HG03045 (cell line): ENCODE measurements around the gene FASN.
A peak's percentile ranks its signal among the peaks of the same experiment; 100 is the strongest.
"Not testable (repeated sequence)": the region's sequence is repeated elsewhere in the genome, so short reads cannot be mapped to it uniquely, and the experiment has no call there.

Experiments used
- ATAC-seq: cut with Tn5 transposase; IDR thresholded peaks from one replicate; pipeline ENCODE4 v1.9.1; 2021; ENCODE audit warnings: mild to moderate bottlenecking, moderate library complexity; ENCODE audit not compliant: unreplicated experiment

FASN gene

DNA sequence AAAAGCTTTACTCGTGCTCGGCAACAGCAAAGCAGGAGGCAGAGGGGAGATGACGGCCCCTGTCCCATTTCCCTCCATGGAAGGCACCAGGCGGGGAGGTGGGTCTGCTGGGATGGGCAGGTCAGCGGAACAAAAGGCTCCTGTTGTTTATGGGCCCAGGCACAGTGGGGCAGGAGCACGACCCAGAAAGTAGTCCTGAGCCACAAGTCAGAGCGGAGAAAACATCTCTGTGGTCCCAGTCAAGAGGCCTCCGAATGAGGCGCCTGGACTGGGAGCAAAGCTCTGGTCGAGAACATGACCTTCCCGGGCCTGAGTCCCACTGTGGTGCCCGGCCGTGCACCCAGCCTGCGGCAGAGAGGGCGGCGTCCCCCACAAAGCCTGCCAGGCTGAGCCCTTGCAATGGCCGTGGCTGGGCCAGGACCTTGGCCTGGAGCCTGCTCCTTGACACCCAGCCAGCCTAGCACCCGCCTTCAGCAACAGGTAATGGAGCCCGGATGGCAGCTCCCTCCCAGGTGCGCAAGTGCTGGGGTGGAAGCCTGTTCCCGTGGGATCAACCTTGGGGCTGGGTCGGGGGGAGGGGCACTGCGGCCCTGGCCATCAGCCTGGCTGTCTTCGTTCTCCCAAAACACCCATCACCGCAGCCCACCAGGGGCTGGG lies 50.0 kb downstream of the FASN start:
- ATAC-seq: no peak

DNA sequence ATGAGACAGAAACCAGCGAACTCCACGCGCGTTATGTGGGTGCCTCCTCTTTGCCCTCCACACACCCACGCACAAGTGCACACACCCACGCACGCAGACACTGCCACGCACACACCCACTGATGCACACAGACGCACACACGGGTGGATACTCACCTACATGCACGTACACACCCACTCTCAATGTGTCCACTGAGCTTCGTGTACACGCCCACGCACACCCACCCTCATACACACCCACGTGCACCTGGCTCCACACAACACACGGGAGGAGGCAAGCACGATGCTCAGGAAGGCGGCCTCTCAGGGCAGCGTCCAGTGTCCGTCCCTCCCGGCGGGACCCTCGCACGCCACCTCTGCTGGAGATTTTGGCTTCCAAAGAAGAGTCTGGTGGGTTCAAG lies 50.7 kb downstream of the FASN start:
- ATAC-seq: no peak

DNA sequence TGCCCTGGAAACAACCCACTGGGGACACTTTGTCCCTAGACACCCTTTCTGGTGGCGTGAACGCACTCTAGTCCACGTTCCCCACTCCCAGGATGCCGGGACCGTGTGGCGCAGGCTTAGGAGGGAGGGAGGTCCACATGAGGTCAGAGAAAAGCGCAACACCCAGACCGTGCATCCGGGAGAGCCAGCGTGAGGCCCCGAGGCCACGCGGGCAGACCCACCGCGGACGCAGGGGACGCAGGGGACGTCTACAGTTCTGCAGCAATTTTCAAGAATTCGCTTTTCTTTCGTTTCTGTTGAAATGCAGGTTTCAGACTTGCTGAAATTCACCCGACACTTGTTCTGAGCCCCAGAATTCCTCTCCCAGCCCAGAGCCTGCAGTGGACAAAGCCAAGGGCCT lies 51.1 kb downstream of the FASN start:
- ATAC-seq: no peak

DNA sequence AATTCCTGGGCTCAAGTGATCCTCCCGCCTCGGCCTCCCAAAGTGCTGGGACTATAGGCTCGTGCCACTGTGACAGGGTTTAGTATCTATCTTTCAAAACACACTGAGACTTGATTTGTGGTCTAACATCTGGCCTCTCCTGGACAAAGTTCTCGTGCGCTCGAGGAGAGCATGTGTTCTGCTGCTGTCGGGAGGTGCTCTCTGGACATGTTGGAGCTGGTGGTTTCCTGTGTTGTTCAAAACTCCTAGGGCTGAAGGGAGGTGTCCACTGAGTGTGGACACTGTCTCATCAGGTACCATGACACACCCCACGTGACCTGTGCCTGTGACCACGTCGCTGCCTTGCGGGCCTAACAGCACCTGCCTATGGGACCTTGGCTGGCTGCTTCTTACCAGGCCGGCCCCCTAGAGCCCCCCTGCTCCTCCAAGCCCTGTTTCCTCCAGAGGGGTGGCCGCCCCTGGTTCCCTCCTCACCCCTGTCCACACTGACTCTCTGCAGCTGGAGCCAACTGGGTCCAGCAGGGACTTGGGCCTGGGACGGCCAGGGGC lies 52.0 kb downstream of the FASN start:
- no peak for ATAC-seq

DNA sequence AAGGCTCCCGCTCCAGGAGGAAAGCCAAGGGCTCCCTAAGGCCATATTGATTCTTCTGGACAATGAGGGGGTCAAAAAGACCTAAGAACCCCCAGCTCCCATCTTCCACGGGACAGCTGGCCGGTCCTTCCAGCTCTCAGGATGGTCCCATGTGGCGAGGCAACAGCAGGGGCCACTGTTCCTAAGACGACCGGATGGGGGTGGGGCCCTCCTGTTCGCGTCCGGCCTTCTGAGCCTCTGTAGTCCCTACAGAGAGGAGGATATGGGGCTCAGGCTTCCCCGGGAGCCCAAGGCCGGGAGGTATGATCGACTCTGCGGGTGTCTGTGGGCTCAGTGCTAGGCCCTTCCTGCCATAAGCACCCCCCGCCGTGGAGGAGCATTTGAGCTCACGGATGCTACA lies 54.5 kb downstream of the FASN start:
- ATAC-seq: no peak

- no peak for ATAC-seq
Measured at GRCh38 chr17:82042649-82043048, 55.4 kb downstream of the FASN start.

DNA sequence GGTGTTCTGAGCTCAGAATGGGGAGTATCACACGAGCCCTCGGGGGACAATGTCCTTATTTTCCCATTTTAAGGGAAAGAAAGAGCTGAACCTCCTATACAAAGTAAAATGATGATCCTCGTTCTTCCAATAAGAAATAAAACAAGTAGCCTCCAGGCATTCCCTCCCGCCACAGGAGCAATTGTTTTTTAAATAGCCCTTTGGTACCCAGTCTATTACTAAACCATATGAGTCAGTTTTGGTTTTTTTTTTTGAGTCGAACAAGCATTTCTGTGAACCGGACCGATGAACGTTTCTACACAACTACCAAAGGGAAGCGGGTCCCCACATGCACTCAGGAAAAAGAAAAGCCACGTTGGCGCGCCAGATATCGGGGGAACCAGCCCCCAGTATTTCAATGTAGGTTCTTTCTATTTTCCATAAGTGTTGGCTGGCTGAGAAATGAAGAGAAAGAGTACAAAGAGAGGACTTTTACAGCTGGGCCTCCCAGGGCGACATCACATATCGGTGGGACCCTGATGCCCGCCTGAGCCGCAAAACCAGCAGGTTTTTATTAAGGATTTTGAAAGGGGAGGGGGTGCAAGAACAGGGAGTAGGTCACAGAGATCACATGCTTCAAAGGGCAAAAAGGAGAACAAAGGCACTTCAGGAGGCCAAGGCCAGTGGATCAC lies 56.8 kb downstream of the FASN start:
- no peak for ATAC-seq

DNA sequence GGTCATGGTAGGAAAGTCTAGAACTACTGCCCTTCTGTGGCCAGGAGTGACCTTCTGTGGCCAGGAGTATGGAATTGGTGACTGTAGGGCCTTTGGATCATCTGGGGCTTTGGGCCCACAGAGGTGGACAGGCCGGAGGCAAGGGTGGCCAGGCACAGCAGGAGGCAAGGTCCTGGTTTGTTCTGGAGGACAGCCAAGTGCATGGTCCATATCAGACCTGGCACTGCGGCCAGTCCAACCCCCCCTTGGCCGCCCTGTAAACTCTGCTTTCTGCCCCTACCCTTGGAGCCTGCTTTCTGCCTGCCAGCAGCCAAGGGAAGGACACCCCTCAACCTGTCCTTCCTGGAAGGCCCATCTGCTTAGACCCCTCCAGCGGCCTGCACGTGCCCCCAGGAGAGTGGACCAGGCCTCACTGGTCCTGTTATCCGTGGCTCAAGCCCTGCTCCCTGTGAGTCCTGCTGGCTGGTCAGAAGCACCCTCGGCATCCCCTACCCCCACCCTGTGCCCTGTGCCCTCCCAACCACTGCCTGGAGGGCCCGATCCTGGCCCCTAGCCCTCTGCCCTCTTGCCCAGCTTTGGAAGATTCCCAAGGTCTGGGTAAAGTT lies 58.2 kb downstream of the FASN start:
- ATAC-seq: no peak

DNA sequence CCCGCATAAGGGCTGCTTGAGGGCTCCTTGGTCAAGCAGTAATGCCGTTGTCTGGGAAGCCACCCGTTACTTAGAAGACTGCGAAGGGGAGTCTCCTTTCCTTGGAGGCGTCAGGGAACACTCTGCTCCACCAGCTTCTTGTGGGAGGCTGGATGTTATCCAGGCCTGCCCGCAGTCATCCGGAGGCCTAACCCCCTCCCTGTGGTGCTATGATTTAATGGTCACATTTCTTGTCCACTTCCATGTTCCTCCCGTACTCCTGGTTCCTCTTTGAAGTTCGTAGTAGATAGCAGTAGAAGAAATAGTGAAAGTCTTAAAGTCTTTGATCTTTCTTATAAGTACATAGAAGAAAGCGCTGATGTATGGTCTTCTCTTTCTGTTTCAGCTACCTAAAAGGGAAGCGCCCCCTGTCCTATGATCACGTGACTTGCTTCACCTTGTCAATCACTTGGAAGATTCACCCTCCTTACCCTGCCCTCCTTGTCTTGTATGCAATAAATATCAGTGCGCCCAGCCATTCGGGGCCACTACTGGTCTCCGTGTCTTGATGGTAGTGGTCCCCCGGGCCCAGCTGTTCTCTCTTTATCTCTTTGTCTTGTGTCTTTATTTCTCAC lies 59.1 kb downstream of the FASN start:
- not testable (repeated sequence) for ATAC-seq

GRCh38 chr17:82037889-82038195 lies 60.2 kb downstream of the FASN start:
- no peak for ATAC-seq

- ATAC-seq: peak; percentile 89
Measured at GRCh38 chr17:82037092-82037888, 60.7 kb downstream of the FASN start, which contains the start of gene DCXR. Gene DCXR (minus strand): TSS chr17:82037697. CDS start chr17:82037682, 15 bp downstream.

DNA sequence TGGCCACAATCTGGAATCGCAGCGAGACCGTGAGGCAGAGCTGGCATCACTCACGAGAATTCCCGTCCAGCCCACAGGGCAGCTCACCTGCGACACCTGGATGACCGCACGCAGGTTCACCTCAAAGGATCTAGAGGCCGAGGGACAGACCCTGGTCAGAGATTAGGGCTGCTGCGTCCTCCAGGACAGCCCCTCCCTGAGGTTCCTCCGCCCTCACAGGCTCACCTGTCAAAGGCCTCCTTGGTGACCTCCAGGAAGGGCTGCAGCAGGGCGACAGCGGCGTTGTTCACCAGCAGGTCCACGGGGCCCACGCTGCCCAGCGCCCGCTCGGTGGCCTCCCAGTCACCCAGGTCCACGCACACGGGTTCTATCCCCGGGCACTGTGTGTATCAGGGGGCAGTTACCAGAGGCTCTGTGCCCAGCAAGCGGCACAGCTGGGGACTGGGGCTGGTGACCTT lies 61.4 kb downstream of the FASN start:
- ATAC-seq: no peak

- ATAC-seq: no peak
Measured at GRCh38 chr17:82035956-82036633, 61.9 kb downstream of the FASN start.

DNA sequence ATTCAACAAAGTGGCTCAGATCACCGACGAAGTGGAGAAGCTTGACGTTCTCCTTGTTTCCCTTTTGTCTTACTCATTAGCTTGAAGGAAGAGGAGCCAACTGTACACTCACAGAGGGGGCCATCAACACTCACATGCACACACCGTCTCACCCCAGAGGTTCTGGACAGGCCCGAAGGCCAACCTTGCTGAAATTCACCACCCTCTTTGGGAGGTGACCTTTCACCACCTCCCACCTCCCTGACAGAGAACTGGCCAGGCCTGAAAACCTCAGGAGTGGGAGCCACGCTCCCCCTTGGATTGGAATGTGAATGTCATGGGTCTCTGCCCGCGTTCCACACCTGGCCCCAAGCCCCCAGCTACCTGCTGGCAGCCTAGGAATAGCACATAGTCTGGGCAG lies 62.5 kb downstream of the FASN start:
- no peak for ATAC-seq

- ATAC-seq: no peak
Measured at GRCh38 chr17:82034371-82035011, 63.5 kb downstream of the FASN start.

- ATAC-seq: no peak
Measured at GRCh38 chr17:82033359-82034085, 64.5 kb downstream of the FASN start.

DNA sequence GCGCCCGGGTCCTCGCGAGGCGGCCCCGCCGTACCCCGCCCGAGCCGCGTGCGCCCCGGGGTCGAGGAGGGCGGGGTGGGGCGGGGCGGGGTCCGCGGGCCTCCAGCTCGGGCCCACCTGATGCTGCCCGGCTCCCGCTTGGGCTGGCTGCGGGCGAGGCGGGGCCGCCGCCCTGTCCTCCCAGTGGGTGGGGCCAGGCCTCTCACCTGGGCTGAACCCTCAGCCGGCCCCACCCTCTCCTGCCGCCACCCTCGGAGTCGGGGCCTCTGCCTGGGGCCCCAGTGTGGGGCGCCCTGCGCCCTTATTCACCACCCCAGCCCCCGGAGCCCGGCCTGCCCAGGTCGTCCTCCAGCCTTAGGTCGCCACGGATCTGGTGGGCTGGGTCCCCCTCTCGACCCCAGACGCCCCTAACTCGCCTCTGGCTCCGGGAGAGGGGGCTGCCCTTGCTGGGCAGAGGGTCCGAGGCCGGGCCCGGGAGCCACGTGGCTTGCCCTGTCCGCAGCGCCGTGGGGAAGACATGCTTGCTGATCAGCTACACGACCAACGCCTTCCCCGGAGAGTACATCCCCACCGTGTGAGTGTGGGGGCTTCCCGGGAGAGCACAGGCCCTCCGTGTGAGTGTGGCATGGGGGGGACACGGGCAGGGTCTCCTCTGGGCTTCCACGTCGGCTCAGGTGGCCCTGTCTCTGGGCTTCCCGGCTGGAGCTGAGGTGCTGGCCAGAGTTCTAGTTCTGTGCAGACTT lies 66.0 kb downstream of the FASN start:
- no peak for ATAC-seq

GRCh38 chr17:82031303-82031884 lies 66.6 kb downstream of the FASN start, which contains the start of gene RAC3:
Gene RAC3 (plus strand): TSS chr17:82031678. CDS start chr17:82031762, 84 bp downstream.
- no peak for ATAC-seq
